HG03378 (cell line): ENCODE results near the gene AK8.

Source experiments
- ATAC-seq: cut with Tn5 transposase; IDR thresholded peaks from one replicate; pipeline ENCODE4 v1.9.1; 2021; ENCODE audit warnings: mild to moderate bottlenecking, moderate library complexity; ENCODE audit not compliant: unreplicated experiment

AK8 gene

GRCh38 chr9:132800038-132800648, 77.9 kb downstream of the AK8 start:
- no peak for ATAC-seq

- ATAC-seq = no peak
Observed at GRCh38 chr9:132798817-132799790, 79.0 kb downstream of the AK8 start.

GRCh38 chr9:132797861-132798659, 80.0 kb downstream of the AK8 start:
- no peak for ATAC-seq

- ATAC-seq = no peak
Observed at GRCh38 chr9:132795511-132796303, 82.4 kb downstream of the AK8 start.

GRCh38 chr9:132794730-132795380, 83.2 kb downstream of the AK8 start:
- no peak for ATAC-seq

- no peak for ATAC-seq
Observed at GRCh38 chr9:132793606-132794580, 84.2 kb downstream of the AK8 start.

- no peak for ATAC-seq
Observed at GRCh38 chr9:132792547-132792946, 85.5 kb downstream of the AK8 start.

GRCh38 chr9:132791699-132792240, 86.3 kb downstream of the AK8 start:
- no peak for ATAC-seq

GRCh38 chr9:132789719-132790118, 88.4 kb downstream of the AK8 start:
- ATAC-seq = no peak

- no peak for ATAC-seq
Observed at GRCh38 chr9:132788378-132788777, 89.7 kb downstream of the AK8 start.

- no peak for ATAC-seq
Observed at GRCh38 chr9:132787748-132788159, 90.3 kb downstream of the AK8 start.

GRCh38 chr9:132784286-132784830, 93.7 kb downstream of the AK8 start:
- ATAC-seq = no peak

GRCh38 chr9:132783006-132783405, 95.1 kb downstream of the AK8 start:
- no peak for ATAC-seq

- ATAC-seq = no peak
Observed at GRCh38 chr9:132782037-132782436, 96.0 kb downstream of the AK8 start.

GRCh38 chr9:132780230-132781007, 97.7 kb downstream of the AK8 start:
- ATAC-seq = no peak

GRCh38 chr9:132776891-132777290, 101.2 kb downstream of the AK8 start:
- no peak for ATAC-seq

GRCh38 chr9:132776268-132776667, 101.8 kb downstream of the AK8 start:
- ATAC-seq = no peak

- ATAC-seq = no peak
Observed at GRCh38 chr9:132775720-132776119, 102.4 kb downstream of the AK8 start.
